NCI-H2227 (cell line): ENCODE results near the gene ABCA13.

Experiments
- DNase-seq: peaks from one replicate; lab custom pipeline; 2025; ENCODE audit not compliant: unreplicated experiment; lab: John Stamatoyannopoulos, UW

Gene ABCA13

GRCh38 chr7:48295296-48295971 lies 124.2 kb downstream of the ABCA13 start:
- no peak for DNase-seq

GRCh38 chr7:48296966-48297365 lies 125.7 kb downstream of the ABCA13 start:
- DNase-seq = no peak

- no peak for DNase-seq
Measured at GRCh38 chr7:48298779-48299178, 127.5 kb downstream of the ABCA13 start.

- DNase-seq = no peak
Measured at GRCh38 chr7:48299580-48300169, 128.4 kb downstream of the ABCA13 start.

GRCh38 chr7:48300301-48300700 lies 129.0 kb downstream of the ABCA13 start:
- no peak for DNase-seq

GRCh38 chr7:48301201-48301600 lies 129.9 kb downstream of the ABCA13 start:
- DNase-seq = no peak

- DNase-seq = no peak
Measured at GRCh38 chr7:48304641-48305040, 133.4 kb downstream of the ABCA13 start.

GRCh38 chr7:48305661-48306060 lies 134.4 kb downstream of the ABCA13 start:
- DNase-seq = no peak

- DNase-seq = no peak
Measured at GRCh38 chr7:48307041-48307714, 135.9 kb downstream of the ABCA13 start.

GRCh38 chr7:48309720-48310119 lies 138.5 kb downstream of the ABCA13 start:
- DNase-seq = no peak

- DNase-seq = no peak
Measured at GRCh38 chr7:48311464-48312100, 140.3 kb downstream of the ABCA13 start.

- DNase-seq = no peak
Measured at GRCh38 chr7:48312151-48312550, 140.9 kb downstream of the ABCA13 start.

GRCh38 chr7:48316768-48317167 lies 145.5 kb downstream of the ABCA13 start:
- no peak for DNase-seq

- no peak for DNase-seq
Measured at GRCh38 chr7:48317360-48317759, 146.1 kb downstream of the ABCA13 start.

GRCh38 chr7:48321319-48322010 lies 150.2 kb downstream of the ABCA13 start:
- DNase-seq = no peak

- no peak for DNase-seq
Measured at GRCh38 chr7:48337012-48337621, 165.9 kb downstream of the ABCA13 start.

GRCh38 chr7:48337781-48338180 lies 166.5 kb downstream of the ABCA13 start:
- DNase-seq = no peak

GRCh38 chr7:48347230-48347825 lies 176.1 kb downstream of the ABCA13 start:
- no peak for DNase-seq

GRCh38 chr7:48350515-48350914 lies 179.3 kb downstream of the ABCA13 start:
- DNase-seq = no peak

- DNase-seq = no peak
Measured at GRCh38 chr7:48351900-48352299, 180.6 kb downstream of the ABCA13 start.
